ACHN (cell line): Measurements from ENCODE around the gene ECE1.

ENCODE experiments used
- DNase-seq: peaks from one replicate; pipeline ENCODE4 v3.0.0-alpha.2; 2015
- in situ Hi-C: cut with HindIII; loops from 2 replicates; pipeline ENCODE4 v1.10.0; 2017; ENCODE audit warnings: low sequenced_read_pairs, low pct_ligation_motif_present, low pct_unique_long_range_greater_than_20kb

The ECE1 gene

GRCh38 chr1:21289700-21290545, at the start of gene ECE1:
Gene ECE1 (minus strand): TSS chr1:21290463. CDS start chr1:21290414, 49 bp downstream.
- peak; percentile 44 for DNase-seq
- in situ Hi-C loops: no loop called here

- no peak for DNase-seq
- in situ Hi-C loops: no loop called here
Observed at GRCh38 chr1:21339356-21340229, 49.3 kb upstream of the ECE1 start.

- DNase-seq: no peak
- in situ Hi-C loops: no loop called here
Observed at GRCh38 chr1:21338573-21339355, 48.5 kb upstream of the ECE1 start.

GRCh38 chr1:21337928-21338572, 47.8 kb upstream of the ECE1 start:
- in situ Hi-C loops: no loop called here
- no peak for DNase-seq

- in situ Hi-C loops: no loop called here
- no peak for DNase-seq
Observed at GRCh38 chr1:21337454-21337927, 47.2 kb upstream of the ECE1 start.

- in situ Hi-C loops: no loop called here
- DNase-seq: no peak
Observed at GRCh38 chr1:21337010-21337437, 46.8 kb upstream of the ECE1 start.

GRCh38 chr1:21335750-21336224, 45.5 kb upstream of the ECE1 start:
- in situ Hi-C loops: no loop called here
- no peak for DNase-seq

GRCh38 chr1:21335088-21335691, 44.9 kb upstream of the ECE1 start:
- no peak for DNase-seq
- in situ Hi-C loops: no loop called here

GRCh38 chr1:21334214-21335087, 44.2 kb upstream of the ECE1 start:
- in situ Hi-C loops: no loop called here
- DNase-seq: peak; percentile 86

GRCh38 chr1:21333824-21334213, 43.6 kb upstream of the ECE1 start:
- no peak for DNase-seq
- in situ Hi-C loops: no loop called here

GRCh38 chr1:21332554-21333311, 42.5 kb upstream of the ECE1 start:
- in situ Hi-C loops: no loop called here
- no peak for DNase-seq

GRCh38 chr1:21331752-21332478, 41.7 kb upstream of the ECE1 start:
- in situ Hi-C loops: no loop called here
- no peak for DNase-seq

- in situ Hi-C loops: no loop called here
- no peak for DNase-seq
Observed at GRCh38 chr1:21330544-21330943, 40.3 kb upstream of the ECE1 start.

- in situ Hi-C loops: no loop called here
- DNase-seq: no peak
Observed at GRCh38 chr1:21329209-21329844, 39.1 kb upstream of the ECE1 start.
